Neural progenitor cell (in vitro differentiated cells): Measurements from ENCODE around the gene NRG2.

Experiments
- EZH2 ChIP-seq: fragments of 200-600 bp; sonication (generic); IDR thresholded peaks from 2 replicates; pipeline ENCODE4 v1.6.1; 2017; ENCODE audit warnings: antibody characterized with exemption, mild to moderate bottlenecking, moderate library complexity
- TF ChIP-seq, protein P1 (sequence below): fragments of 200-600 bp; sonication (generic); IDR thresholded peaks from 2 replicates; pipeline ENCODE4 v1.5.1; 2017; ENCODE audit warnings: antibody characterized with exemption, mild to moderate bottlenecking

DNA sequence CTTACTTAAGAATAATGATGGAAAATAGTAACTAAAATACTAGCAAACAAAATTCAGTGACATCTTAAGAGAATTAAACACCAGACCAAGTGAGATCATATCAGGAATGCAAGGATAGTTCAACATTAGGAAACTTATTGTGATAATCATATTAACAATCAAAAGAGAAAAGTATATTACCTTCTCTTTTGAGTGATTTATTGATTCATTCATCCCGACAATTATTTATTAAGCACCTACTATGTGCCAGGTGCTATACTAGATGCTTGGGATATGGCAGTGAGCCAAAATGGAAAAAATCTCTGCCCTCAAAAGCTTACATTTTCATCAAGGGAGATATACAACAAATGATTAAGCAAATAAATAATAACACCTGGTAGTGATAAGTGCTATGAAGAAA lies 47.2 kb upstream of the NRG2 start:
- TF ChIP-seq, protein P1, sequence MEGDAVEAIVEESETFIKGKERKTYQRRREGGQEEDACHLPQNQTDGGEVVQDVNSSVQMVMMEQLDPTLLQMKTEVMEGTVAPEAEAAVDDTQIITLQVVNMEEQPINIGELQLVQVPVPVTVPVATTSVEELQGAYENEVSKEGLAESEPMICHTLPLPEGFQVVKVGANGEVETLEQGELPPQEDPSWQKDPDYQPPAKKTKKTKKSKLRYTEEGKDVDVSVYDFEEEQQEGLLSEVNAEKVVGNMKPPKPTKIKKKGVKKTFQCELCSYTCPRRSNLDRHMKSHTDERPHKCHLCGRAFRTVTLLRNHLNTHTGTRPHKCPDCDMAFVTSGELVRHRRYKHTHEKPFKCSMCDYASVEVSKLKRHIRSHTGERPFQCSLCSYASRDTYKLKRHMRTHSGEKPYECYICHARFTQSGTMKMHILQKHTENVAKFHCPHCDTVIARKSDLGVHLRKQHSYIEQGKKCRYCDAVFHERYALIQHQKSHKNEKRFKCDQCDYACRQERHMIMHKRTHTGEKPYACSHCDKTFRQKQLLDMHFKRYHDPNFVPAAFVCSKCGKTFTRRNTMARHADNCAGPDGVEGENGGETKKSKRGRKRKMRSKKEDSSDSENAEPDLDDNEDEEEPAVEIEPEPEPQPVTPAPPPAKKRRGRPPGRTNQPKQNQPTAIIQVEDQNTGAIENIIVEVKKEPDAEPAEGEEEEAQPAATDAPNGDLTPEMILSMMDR, result no peak
- TF ChIP-seq EZH2, result no peak
